Mesenchymal stem cell (in vitro differentiated cells and primary cell): ENCODE data around the gene SH3PXD2A.
A peak's percentile ranks its signal among the peaks of the same experiment; 100 is the strongest.

ENCODE experiments used
- DNase-seq: peaks from one replicate; pipeline ENCODE4 v3.0.0-alpha.2; 2013
- H2AFZ ChIP-seq: one replicate; pipeline ENCODE4 v1.6.1; 2013; ENCODE audit warnings: low read depth, mild to moderate bottlenecking, control low read depth, inconsistent platforms, low read length, moderate library complexity
- H2AK5ac ChIP-seq: 2 replicates; pipeline ENCODE4 v1.6.1; 2013; ENCODE audit warnings: low read length, moderate library complexity, mild to moderate bottlenecking, inconsistent platforms; ENCODE audit not compliant: severe bottlenecking
- H2BK120ac ChIP-seq: one replicate; pipeline ENCODE4 v1.6.1; 2013; ENCODE audit warnings: low read depth, mild to moderate bottlenecking, inconsistent platforms, low read length, moderate library complexity
- H2BK12ac ChIP-seq, 2 experiments: one replicate each; pipeline ENCODE4 v1.6.1; 2013; ENCODE audit warnings: inconsistent platforms in 2 of 2, low read length in 2 of 2, mild to moderate bottlenecking in 2 of 2, moderate library complexity in 2 of 2, control low read depth in 1 of 2
- H2BK15ac ChIP-seq: one replicate; pipeline ENCODE4 v1.6.1; 2013; ENCODE audit warnings: mild to moderate bottlenecking, low read depth, inconsistent platforms; ENCODE audit not compliant: poor library complexity, severe bottlenecking
- H2BK5ac ChIP-seq: 2 replicates; pipeline ENCODE4 v1.6.1; 2013; ENCODE audit warnings: low read depth, mild to moderate bottlenecking, low read length, control low read depth, inconsistent platforms; ENCODE audit not compliant: poor library complexity, severe bottlenecking
- H3K14ac ChIP-seq, 2 experiments: one replicate each; pipeline ENCODE4 v1.6.1; 2013; ENCODE audit warnings: inconsistent platforms in 2 of 2, low read length in 2 of 2, control low read depth in 1 of 2, mild to moderate bottlenecking in 1 of 2, moderate library complexity in 1 of 2
- H3K18ac ChIP-seq, 2 experiments: one replicate each; pipeline ENCODE4 v1.6.1; 2013; ENCODE audit warnings: inconsistent platforms in 2 of 2, low read length in 2 of 2, control low read depth in 1 of 2, low read depth in 1 of 2, mild to moderate bottlenecking in 1 of 2
- H3K23ac ChIP-seq, 2 experiments: one replicate each; pipeline ENCODE4 v1.6.1; 2013; ENCODE audit warnings: inconsistent platforms in 2 of 2, low read length in 2 of 2, mild to moderate bottlenecking in 2 of 2, moderate library complexity in 2 of 2, control low read depth in 1 of 2
- H3K27ac ChIP-seq: 2 replicates; pipeline ENCODE4 v1.5.1; 2013; ENCODE audit warnings: mild to moderate bottlenecking, moderate library complexity, low read length, control low read depth, inconsistent platforms; ENCODE audit not compliant: poor library complexity, severe bottlenecking
- H3K27me3 ChIP-seq, 2 experiments: 2 replicates each; pipeline versions ENCODE4 v1.6.1 to v1.7.0; 2013; ENCODE audit warnings: low read length in 2 of 2, mild to moderate bottlenecking in 2 of 2, moderate library complexity in 2 of 2, control low read depth in 1 of 2, inconsistent platforms in 1 of 2; ENCODE audit not compliant: control insufficient read depth in 1 of 2, insufficient read depth in 1 of 2
- H3K36me3 ChIP-seq, 2 experiments: 2 replicates each; pipeline versions ENCODE4 v1.6.1 to v1.7.0; 2013; ENCODE audit warnings: low read length in 2 of 2, control low read depth in 1 of 2, inconsistent platforms in 1 of 2, low read depth in 1 of 2, mild to moderate bottlenecking in 1 of 2; ENCODE audit not compliant: insufficient read depth in 2 of 2, control insufficient read depth in 1 of 2
- H3K4ac ChIP-seq, 2 experiments: one replicate each; pipeline ENCODE4 v1.6.1; 2013; ENCODE audit warnings: inconsistent platforms in 2 of 2, low read length in 2 of 2, mild to moderate bottlenecking in 2 of 2, moderate library complexity in 2 of 2, control low read depth in 1 of 2, low read depth in 1 of 2
- H3K4me1 ChIP-seq: 2 replicates; pipeline ENCODE4 v1.6.1; 2013; ENCODE audit warnings: low read depth, low read length, control low read depth; ENCODE audit not compliant: control insufficient read depth, insufficient read depth
- H3K4me2 ChIP-seq: 2 replicates; pipeline ENCODE4 v1.6.1; 2013; ENCODE audit warnings: low read length, mild to moderate bottlenecking, inconsistent platforms; ENCODE audit not compliant: poor library complexity, severe bottlenecking
- H3K4me3 ChIP-seq, 2 experiments: 2 replicates each; pipeline versions ENCODE4 v1.5.1 to v1.7.0; 2013; ENCODE audit warnings: low read length in 2 of 2, mild to moderate bottlenecking in 2 of 2, control low read depth in 1 of 2, low read depth in 1 of 2; ENCODE audit not compliant: insufficient read depth in 1 of 2
- H3K79me1 ChIP-seq: replicated peaks from 2 replicates; pipeline ENCODE4 v1.6.1; 2013; ENCODE audit warnings: mild to moderate bottlenecking, control low read depth, low read length, inconsistent platforms; ENCODE audit not compliant: poor library complexity, severe bottlenecking
- H3K9ac ChIP-seq: 2 replicates; pipeline ENCODE4 v1.7.0; 2013; ENCODE audit warnings: mild to moderate bottlenecking, low read length, moderate library complexity
- H3K9me3 ChIP-seq: 2 replicates; pipeline ENCODE4 v1.7.0; 2013; ENCODE audit warnings: mild to moderate bottlenecking, low read length; ENCODE audit not compliant: control insufficient read depth
- H4K8ac ChIP-seq: one replicate; pipeline ENCODE4 v1.6.1; 2013; ENCODE audit warnings: inconsistent platforms, mild to moderate bottlenecking, low read length, moderate library complexity
- H4K91ac ChIP-seq: one replicate; pipeline ENCODE4 v1.6.1; 2013; ENCODE audit warnings: mild to moderate bottlenecking, low read length, inconsistent platforms
- WGBS: methylation state at CpG from one replicate; pipeline ENCODE4 v1.1.7; 2013; ENCODE audit warnings: mixed read lengths; 5-methylcytosine and 5-hydroxymethylcytosine counted together

SH3PXD2A gene

DNA sequence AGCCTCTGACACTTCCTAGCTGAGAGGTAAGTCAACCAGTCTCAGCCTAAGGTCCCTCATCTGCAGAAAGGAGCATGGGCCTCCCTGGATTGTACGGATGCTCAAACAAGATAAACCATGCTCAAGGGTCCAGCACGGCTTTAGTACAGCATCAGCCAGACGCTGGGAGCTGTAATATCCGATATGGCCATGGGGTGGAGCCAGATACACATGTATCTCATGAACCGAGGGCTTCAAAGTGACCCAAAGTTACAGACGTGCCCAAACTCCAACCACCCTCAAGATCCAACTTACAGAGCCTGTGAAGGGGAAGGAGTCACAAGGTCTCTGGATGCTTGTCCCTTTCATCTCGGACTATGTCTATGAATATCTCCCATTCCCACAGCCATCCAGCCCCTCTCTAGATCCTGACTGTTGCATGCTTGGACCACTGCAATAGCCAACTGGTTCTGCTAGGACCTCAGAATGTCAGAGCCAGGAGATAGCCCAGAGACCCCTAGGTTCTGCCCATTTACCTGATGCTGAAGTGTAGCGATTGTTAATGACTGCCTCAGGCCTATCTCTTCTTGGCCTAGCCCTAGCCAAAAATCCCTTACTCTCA, 142.4 kb downstream of the SH3PXD2A start:
- DNase-seq: peak; percentile 75
- 16% methylated on average over 8 of the region's 8 CpGs for WGBS
- no peak overlapping the region for H2BK15ac ChIP-seq

DNA sequence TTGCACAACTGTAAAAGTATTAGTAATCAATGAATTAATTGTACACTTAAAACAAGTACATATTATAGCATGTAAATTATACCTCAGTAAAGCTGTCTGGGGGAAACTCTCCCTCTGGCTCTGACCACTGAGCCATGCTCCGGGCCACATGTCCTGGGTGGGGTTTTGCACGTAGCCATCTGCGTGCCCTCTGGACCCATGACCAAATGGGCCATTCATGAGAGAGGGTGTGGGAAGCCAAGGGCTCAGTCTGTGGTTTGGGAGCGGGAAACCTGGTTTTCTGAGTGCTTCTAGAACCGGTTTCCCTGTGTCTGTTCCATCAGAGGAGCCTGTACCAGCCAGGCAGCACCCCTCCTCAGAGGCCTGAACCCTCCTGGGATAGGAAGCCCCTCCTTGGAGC, 143.2 kb downstream of the SH3PXD2A start:
- H3K9me3 ChIP-seq: no peaks in the 10 kb centered on the region
- H3K4ac ChIP-seq: no peak overlapping the region
- no peak overlapping the region for H2BK120ac ChIP-seq
- H3K4me1 ChIP-seq: peaks cover 16% of the 10 kb centered on the region
- H2BK12ac ChIP-seq: no peak overlapping the region
- no peak overlapping the region for H2AFZ ChIP-seq
- H2AK5ac ChIP-seq: no peak overlapping the region
- H3K36me3 ChIP-seq: no peaks in the 10 kb centered on the region
- no peak overlapping the region for H3K9ac ChIP-seq
- no peak overlapping the region for H3K4me2 ChIP-seq
- H3K23ac ChIP-seq: no peak overlapping the region
- no peak overlapping the region for H4K8ac ChIP-seq
- H3K18ac ChIP-seq: no peak overlapping the region
- H3K14ac ChIP-seq: no peak overlapping the region
- no peak overlapping the region for H4K91ac ChIP-seq
- no peak overlapping the region for H3K27ac ChIP-seq
- H3K27me3 ChIP-seq: no peaks in the 10 kb centered on the region
- 77% methylated on average over 5 of the region's 5 CpGs for WGBS
- no peak overlapping the region for H2BK15ac ChIP-seq
- no peak overlapping the region for H2BK5ac ChIP-seq
- H3K79me1 ChIP-seq: no peaks in the 10 kb centered on the region
- DNase-seq: no peak
- H3K4me3 ChIP-seq: no peak overlapping the region

More for the DNA sequence above, 142.4 kb downstream of the SH3PXD2A start:
- no peak overlapping the region for H2BK12ac ChIP-seq
- H3K4me3 ChIP-seq: no peak overlapping the region
- peak overlapping the region; percentile 6 for H3K9ac ChIP-seq
- no peak overlapping the region for H3K14ac ChIP-seq
- no peak overlapping the region for H4K91ac ChIP-seq
- H3K4ac ChIP-seq: peak overlapping the region in 1 of 2 experiments; percentile 5
- no peaks in the 10 kb centered on the region for H3K36me3 ChIP-seq
- no peak overlapping the region for H3K4me2 ChIP-seq
- H3K18ac ChIP-seq: no peak overlapping the region
- no peak overlapping the region for H3K27ac ChIP-seq
- H2BK5ac ChIP-seq: no peak overlapping the region
- no peak overlapping the region for H4K8ac ChIP-seq
- no peak overlapping the region for H2AFZ ChIP-seq
- H3K79me1 ChIP-seq: no peaks in the 10 kb centered on the region
- no peak overlapping the region for H3K23ac ChIP-seq
- H2BK120ac ChIP-seq: no peak overlapping the region
- no peak overlapping the region for H2AK5ac ChIP-seq
- peaks cover 16% of the 10 kb centered on the region for H3K4me1 ChIP-seq
- H3K9me3 ChIP-seq: no peaks in the 10 kb centered on the region
- no peaks in the 10 kb centered on the region for H3K27me3 ChIP-seq

DNA sequence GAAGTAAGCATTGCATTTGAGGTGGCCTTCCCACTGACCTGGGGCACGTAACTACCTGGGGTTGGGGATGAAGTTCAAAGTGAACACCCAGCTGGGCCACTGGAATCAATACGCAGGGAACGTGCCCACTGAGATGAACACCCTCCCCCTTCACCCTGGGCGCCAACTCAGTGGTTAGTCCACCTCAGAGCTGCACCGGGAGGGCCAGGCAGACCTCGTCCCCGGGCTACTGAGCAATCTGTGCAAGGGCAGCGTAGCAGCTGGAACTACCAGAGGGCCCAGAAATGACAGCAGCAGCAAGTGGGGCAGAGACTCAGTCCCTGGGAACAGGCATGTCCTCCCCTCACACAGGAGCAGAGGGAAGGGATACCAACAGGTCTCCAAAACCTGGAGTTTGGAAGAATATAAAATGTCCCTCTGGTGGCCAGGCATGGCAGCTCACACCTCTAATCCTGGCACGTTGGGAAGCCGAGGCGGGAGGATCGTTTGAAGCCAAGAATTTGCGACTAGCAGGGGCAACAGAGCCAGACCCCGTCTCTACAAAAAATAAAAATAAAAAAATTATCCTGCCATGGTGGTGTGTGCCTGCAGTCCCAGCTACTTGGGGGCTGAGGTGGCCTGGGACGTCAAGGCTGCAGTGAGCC, 143.9 kb downstream of the SH3PXD2A start:
- Histone ChIP-seq H3K79me1 (no peaks in the 10 kb centered on the region), H3K18ac (no peak overlapping the region), H2BK15ac (no peak overlapping the region), H3K4ac (no peak overlapping the region), H3K4me3 (no peak overlapping the region), H3K23ac (no peak overlapping the region), H2BK12ac (no peak overlapping the region), H3K27me3 (no peaks in the 10 kb centered on the region), H4K91ac (no peak overlapping the region), H3K9me3 (no peaks in the 10 kb centered on the region), H3K27ac (no peak overlapping the region), H2AK5ac (no peak overlapping the region), H4K8ac (no peak overlapping the region), H2BK5ac (no peak overlapping the region), H3K4me1 (peaks cover 16% of the 10 kb centered on the region), H3K4me2 (no peak overlapping the region), H3K36me3 (no peaks in the 10 kb centered on the region), H3K14ac (no peak overlapping the region), H3K9ac (no peak overlapping the region), H2AFZ (no peak overlapping the region), H2BK120ac (no peak overlapping the region)
- WGBS: 88% methylated on average over 13 of the region's 15 CpGs
- DNase-seq: no peak

DNA sequence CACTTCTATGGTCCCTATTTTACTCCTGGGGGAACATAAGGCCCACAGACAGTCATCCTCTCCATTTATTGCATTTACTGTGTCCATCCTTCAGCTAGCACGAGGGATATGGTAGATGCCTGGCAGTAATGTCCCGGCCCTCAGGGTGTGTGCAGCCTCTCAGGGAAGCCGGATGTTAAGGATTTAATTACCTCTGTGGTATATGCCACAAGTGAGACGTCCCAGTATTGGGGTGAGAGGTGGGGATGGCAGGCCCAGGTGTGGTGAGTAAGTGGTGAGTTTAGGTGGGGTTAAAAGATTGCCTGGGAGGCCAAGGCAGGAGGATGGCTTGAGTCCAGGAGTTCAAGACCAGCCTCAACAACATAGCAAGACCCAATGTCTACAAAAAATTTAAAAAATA, 144.9 kb downstream of the SH3PXD2A start:
- Histone ChIP-seq H3K27ac (no peak overlapping the region), H3K36me3 (no peaks in the 10 kb centered on the region), H3K23ac (no peak overlapping the region), H3K18ac (no peak overlapping the region), H4K8ac (no peak overlapping the region), H3K4me2 (no peak overlapping the region), H2BK15ac (no peak overlapping the region), H2BK120ac (no peak overlapping the region), H3K79me1 (no peaks in the 10 kb centered on the region), H2AK5ac (no peak overlapping the region), H3K4me3 (no peak overlapping the region), H2BK5ac (no peak overlapping the region), H2BK12ac (no peak overlapping the region), H4K91ac (no peak overlapping the region), H3K14ac (no peak overlapping the region), H2AFZ (no peak overlapping the region), H3K4ac (no peak overlapping the region), H3K4me1 (peaks cover 11% of the 10 kb centered on the region), H3K9ac (no peak overlapping the region), H3K27me3 (no peaks in the 10 kb centered on the region), H3K9me3 (no peaks in the 10 kb centered on the region)
- 92% methylated on average over 4 of the region's 4 CpGs for WGBS
- no peak for DNase-seq
